HepG2 (cell line): ENCODE data around the gene EEF1AKMT1.

ENCODE experiments used
- KLF6 ChIP-seq: IDR thresholded peaks from 2 replicates; pipeline ENCODE4 v1.8.0; 2016; ENCODE audit warnings: missing biosample characterization, missing genetic modification reagents
- TFDP1 ChIP-seq: IDR thresholded peaks from 2 replicates; pipeline ENCODE4 v1.6.1; 2016; ENCODE audit warnings: missing compliant biosample characterization, missing genetic modification reagents, borderline replicate concordance
- ZNF282 ChIP-seq: fragments of 450-650 bp; IDR thresholded peaks from 2 replicates; pipeline ENCODE4 v1.6.1; 2018; ENCODE audit not compliant: partially characterized antibody
- ZNF747 ChIP-seq: sonication (generic); formaldehyde crosslinking; IDR thresholded peaks from 2 replicates; pipeline ENCODE4 v1.8.1; 2023; ENCODE audit warnings: missing genetic modification reagents, mild to moderate bottlenecking, borderline replicate concordance
- ZNF781 ChIP-seq: sonication (generic); formaldehyde crosslinking; IDR thresholded peaks from 2 replicates; pipeline ENCODE4 v1.5.1; 2020; ENCODE audit warnings: borderline replicate concordance, mild to moderate bottlenecking, missing genetic modification reagents; ENCODE audit errors: not compliant biosample characterization
- TF ChIP-seq, protein P1 (sequence below): sonication (generic); formaldehyde crosslinking; conservative IDR thresholded peaks from 2 replicates; pipeline ENCODE4 v1.4.0; 2020; ENCODE audit warnings: missing genetic modification reagents

GRCh38 chr13:20772401-20773131, 1.2 kb downstream of the EEF1AKMT1 start:
- TF ChIP-seq ZNF747: no peak
- no peak for TF ChIP-seq KLF6 (CRISPR knock-in tag)
- no peak for TF ChIP-seq TFDP1
- no peak for TF ChIP-seq ZNF781 (CRISPR knock-in tag)
- TF ChIP-seq, protein P1, sequence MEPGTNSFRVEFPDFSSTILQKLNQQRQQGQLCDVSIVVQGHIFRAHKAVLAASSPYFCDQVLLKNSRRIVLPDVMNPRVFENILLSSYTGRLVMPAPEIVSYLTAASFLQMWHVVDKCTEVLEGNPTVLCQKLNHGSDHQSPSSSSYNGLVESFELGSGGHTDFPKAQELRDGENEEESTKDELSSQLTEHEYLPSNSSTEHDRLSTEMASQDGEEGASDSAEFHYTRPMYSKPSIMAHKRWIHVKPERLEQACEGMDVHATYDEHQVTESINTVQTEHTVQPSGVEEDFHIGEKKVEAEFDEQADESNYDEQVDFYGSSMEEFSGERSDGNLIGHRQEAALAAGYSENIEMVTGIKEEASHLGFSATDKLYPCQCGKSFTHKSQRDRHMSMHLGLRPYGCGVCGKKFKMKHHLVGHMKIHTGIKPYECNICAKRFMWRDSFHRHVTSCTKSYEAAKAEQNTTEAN (CRISPR knock-in tag): no peak
- no peak for TF ChIP-seq ZNF282
